Measurements from ENCODE around the gene RAPGEF5.

RAPGEF5 gene

GRCh38 chr7:22192801-22193200, 164.2 kb downstream of the RAPGEF5 start:
- no peak for DNase-seq (ENCODE audit: low read depth in 2 of 2)

DNA sequence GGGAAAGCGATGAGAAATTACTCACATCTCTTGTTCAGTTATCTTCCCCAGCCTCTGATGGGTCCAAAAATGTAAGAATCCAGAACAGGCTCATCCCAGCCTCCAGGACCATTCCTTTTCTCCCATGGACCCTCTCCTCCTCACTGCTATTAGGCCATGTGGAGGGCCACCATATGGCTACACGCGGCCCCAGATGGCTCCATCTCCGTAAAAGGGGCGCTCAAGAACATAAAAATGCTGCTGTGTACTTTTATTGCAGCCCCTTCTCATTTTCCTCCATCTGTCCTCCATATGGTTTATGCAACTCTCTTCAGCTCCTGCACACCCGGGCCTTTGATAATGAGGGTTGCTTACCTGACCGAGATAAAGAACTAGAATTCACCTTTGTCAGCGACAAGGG, 166.2 kb downstream of the RAPGEF5 start:
- no peak for DNase-seq (ENCODE audit: low read depth in 2 of 2)

GRCh38 chr7:22189741-22190140, 167.2 kb downstream of the RAPGEF5 start:
- no peak for DNase-seq (ENCODE audit: low read depth in 2 of 2)

- no peak for DNase-seq (ENCODE audit: low read depth in 2 of 2)
Measured at GRCh38 chr7:22189230-22189629, 167.7 kb downstream of the RAPGEF5 start.

DNA sequence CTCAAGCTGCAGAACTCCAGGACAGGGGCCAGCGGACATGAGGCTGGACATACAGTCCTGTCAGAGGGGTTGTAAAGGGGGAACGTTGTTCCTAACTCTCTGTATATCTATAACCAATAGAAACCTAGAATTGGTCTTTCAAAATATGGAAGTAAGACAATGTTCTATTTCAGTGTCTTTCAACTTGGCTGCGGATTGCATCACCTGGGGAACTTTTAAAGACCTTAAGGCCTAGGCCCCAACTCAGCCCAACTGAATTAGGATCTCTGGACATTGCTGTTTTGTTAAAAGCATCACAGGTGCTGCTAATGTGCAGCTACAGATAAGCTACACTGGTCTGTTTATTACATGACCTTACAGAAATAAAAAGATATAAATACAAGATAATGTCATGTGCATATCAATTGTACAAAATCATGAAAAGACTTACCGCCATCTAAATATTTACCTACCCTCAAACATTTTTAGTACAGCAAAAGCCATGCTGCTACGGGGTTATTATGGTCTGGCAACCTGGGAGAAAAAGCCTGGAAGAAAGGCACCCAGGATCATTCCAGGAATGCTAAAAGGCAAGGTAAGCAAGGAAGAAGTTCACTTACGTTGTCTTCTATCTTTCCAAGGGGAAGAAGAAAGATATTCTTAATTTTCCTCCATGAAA, 169.1 kb downstream of the RAPGEF5 start:
- no peak for DNase-seq (ENCODE audit: low read depth in 2 of 2)

DNA sequence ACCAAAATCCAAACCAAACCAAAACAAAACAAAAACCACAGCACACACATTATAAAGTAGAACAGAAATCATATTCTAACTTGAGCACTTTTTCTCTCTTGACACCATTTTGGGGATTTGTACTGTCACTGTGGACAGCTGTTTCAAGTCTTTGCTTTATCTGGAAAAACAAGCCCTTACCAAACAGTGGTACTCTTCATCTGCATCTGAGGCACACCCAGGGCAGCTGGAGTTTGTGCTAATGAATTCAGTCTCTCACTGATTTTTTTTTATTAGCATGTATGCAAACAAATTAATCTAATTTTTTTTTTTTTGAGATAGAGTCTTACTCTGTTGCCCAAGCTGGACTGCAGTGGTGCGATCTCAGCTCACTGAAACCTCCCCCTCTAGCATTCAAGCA, 171.4 kb downstream of the RAPGEF5 start:
- no peak for DNase-seq (ENCODE audit: low read depth in 2 of 2)

GRCh38 chr7:22184549-22185199, 172.3 kb downstream of the RAPGEF5 start:
- no peak for DNase-seq (ENCODE audit: low read depth in 2 of 2)

DNA sequence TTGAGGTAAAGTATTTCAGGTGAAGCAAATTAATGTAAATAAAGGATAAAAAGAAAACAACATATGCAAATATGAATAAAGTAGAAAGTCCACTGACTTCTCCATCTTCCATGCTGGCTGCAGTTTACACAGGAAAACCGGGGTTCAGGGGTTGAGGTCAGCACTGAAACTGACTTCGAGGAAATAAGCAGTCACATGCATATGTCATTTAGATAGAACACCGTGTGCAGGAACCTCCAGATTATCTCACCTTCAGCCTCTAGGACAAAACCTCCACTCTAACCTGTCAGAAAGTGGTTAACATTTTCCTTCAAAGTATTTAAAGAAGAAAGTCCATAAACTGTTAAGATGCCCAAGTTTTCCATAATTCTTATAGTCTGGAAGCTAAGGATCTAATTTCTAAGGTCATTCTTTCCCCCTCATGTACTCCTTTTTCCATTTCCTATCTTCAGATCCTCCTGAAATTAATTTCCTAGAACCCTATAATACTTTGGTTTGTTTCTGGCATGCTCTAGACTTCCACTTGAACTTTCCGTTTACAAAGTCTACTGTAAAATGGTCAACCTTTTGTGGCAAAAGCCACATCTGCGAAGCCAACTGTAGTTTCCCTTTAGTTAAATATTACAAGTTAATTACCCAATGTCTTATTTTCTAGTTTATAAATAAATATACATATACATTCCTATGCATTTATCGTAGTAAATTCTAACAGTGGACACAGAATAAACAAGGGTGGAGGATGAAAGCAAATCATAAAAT, 173.3 kb downstream of the RAPGEF5 start:
- no peak for DNase-seq (ENCODE audit: low read depth in 2 of 2)

DNA sequence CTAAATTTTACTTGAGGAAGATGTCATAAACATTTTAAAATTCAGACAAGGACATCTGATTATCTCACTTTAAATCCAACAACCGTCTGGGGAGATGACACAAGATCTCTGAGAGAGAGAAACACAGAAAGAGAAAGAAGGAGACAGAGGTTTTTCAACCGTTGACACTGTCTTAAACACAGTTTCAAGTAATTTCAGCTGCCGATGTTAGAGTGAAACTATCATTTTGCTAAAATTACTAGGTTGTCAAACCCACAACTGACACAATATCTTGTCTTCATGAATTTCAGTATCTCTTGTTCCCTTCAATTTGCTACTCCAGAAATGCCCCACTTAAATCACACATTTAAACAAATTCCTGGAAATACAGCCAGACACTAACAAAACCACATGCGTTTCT, 174.8 kb downstream of the RAPGEF5 start:
- DNase-seq (ENCODE audit: low read depth in 2 of 2), result no peak

DNA sequence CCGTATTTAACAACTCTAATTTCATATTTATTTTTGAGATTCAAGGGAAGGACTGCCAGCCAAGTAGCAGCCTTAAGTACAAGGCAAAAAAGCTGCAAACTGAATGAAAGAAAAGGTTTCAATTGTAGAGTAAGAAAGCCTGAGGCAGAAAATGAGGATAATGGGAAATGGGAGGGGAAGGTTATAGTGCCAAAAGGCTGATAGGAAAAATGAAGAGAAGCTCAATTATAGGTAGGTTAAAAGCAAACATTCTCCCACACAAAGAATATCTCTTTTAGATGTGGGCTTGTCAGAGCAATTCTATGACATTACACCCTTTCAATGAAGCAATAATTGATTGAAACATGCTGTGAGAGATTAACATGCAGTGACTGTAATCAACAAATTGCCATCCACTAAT, 175.3 kb downstream of the RAPGEF5 start:
- DNase-seq (ENCODE audit: low read depth in 2 of 2), result no peak

DNA sequence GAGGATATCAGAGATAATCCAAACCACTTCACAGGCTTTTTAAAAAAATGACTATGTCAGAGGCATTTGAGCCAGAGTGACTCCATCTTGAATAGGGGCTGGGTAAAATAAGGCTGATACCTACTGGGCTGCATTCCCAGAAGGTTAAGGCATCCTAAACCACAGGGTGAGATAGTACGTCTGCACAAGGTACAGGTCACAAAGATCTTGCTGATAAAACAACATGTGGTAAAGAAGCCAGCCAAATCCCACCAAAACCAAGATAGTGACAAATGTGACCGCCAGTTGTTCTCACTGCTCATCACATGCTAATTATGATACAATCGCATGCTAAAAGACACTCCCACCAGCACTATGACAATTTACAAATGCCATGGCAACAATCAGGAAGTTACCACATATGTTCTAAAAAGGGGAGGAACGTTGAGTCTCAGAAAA, 177.5 kb downstream of the RAPGEF5 start:
- DNase-seq (ENCODE audit: low read depth in 2 of 2), result no peak

- DNase-seq (ENCODE audit: low read depth in 2 of 2), result no peak
Measured at GRCh38 chr7:22178735-22179134, 178.2 kb downstream of the RAPGEF5 start.

DNA sequence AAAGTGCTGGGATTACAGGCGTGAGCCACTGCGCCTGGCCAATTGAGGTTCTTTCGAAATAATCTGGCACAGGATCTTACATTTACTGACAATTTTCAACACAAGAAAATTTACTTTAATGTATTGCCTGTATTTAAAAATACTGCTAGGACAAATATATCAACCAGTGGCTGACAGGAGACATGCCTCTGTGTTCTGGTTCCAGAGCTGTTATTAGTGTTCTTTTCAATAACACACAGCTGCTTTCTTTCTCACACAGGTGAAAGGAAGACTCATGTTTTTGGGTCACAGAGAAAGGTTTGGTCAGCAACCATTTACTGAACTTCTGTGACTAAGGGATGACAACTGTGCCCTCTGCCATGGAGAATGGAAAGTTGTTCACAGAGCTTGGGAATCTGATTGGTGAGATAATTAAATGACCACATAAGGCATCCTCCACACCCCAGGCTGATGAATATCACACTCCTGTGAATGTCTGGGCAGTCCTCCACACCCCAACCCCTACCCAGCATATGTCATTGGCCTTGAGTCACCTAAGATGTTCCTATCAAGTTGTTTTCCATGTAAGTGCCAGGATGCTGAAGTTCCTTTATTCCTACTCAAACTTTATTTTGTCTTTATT, 180.1 kb downstream of the RAPGEF5 start:
- DNase-seq (ENCODE audit: low read depth in 2 of 2), result no peak

GRCh38 chr7:22174574-22174953, 182.4 kb downstream of the RAPGEF5 start:
- no peak for DNase-seq (ENCODE audit: low read depth in 2 of 2)

DNA sequence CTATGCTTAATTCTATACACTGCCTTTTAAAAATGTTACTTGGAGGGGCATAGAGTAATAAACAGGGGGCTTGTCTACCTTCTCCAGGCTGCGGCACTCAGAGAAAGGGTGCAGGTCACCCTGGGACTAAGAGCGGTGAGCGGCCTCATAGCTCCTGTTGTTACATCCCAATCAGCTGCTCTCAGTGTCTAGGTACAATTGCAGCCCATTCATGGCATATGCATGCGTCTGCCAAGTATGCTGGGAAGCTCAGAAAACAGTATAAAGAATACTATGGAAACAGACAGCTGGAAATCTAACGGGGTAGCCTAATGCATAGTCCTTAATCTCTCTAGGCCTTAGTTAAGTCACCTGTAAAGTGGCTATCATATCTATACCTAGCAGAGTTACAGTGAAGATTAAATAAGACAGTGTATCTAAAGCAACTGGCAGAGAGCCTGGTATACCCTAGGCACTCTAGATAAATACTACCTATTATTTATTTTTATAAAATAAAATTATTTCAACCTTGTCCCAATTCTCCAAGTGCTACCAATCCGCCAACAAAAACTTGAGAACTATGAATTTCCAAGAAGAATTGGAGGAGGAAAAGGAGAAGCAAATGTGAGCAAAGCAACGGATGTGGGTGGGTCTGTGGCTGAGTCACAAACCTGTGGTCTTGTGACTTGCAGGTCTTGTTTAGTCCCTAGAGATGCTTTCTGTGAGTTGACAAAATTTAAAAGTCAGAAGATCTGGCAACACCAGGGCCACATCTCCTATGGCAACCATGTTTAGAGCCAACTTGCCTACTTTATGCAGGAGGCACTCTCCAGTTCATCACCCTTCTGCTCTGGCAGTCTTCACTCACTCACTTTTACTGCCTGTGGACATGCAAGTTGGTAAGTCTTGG, 183.0 kb downstream of the RAPGEF5 start:
- no peak for DNase-seq (ENCODE audit: low read depth in 2 of 2)

GRCh38 chr7:22168129-22168634, 188.8 kb downstream of the RAPGEF5 start:
- DNase-seq (ENCODE audit: low read depth in 2 of 2), result no peak

- DNase-seq (ENCODE audit: low read depth in 2 of 2), result no peak
Measured at GRCh38 chr7:22167482-22167881, 189.5 kb downstream of the RAPGEF5 start.

GRCh38 chr7:22166928-22167327, 190.0 kb downstream of the RAPGEF5 start:
- DNase-seq (ENCODE audit: low read depth in 2 of 2), result no peak

GRCh38 chr7:22159341-22159740, 197.6 kb downstream of the RAPGEF5 start:
- DNase-seq (ENCODE audit: low read depth in 2 of 2), result no peak

DNA sequence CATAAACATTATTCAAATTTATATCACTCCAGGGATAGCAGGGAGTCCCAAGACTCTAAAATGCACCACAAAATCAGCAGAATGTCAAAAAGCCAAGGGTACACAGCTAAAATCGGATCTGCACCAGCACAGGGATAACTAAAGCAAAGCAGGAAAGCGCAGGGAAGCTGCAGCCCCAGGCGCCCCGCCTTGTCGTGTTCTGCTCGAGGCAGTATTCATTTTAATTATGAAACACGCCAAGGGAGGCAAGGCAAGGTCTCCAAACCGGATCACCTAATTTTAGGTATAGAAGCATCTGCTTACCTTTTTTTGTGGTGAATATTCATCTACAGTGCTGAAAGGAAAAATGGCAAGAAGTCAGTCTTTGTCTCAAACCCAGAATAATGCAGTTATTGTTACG, 199.4 kb downstream of the RAPGEF5 start:
- DNase-seq (ENCODE audit: low read depth in 2 of 2), result no peak

GRCh38 chr7:22156205-22156604, 200.7 kb downstream of the RAPGEF5 start:
- DNase-seq (ENCODE audit: low read depth in 2 of 2), result no peak

All from stimulated activated CD4-positive, alpha-beta T cell treated with anti-CD3 and anti-CD28 coated beads, Interleukin-1b, Interleukin-23, amount 100 ng/mL, for 4 hours (primary cell).